ENCODE results near the gene ZSWIM3. TPM values are rescaled to one million over a fixed set of nuclear protein-coding genes. Genes with fewer than 3 reads are reported as not detected.

Gene ZSWIM3
- total and polyA plus RNA-seq, 4 donors: 1.5 to 4.5 (median 2.1) TPM

DNA sequence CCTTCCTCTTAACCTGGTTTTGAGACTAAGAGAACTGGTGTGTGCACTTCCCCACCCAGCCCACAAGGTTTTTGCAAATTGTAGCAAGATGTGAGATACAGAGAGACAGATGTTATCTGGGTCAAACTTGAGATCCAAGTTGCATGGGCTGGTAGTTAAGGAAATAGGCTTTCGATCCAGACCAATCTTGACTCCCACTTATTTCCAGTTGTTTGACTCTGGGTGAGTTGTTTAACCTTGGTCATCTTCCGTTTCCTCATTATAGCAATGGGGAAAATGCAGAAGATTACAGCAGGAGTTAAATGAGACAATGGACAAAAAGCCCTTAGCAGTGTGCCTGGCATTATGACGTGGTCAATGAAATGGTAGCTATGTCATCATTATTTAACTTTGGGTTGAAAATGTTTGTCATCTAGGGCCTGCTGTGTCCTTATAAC is 22.1 kb upstream of the ZSWIM3 start:
- Histone ChIP-seq H3K4me3 (ENCODE audit: low read length in 2 of 2) (peak overlapping the region in 1 of 2 donors; percentile 62), H3K4me1 (ENCODE audit: control insufficient read depth in 1 of 2, insufficient read depth in 2 of 2, low read length in 2 of 2) (peaks cover 0 to 1% of the 10 kb centered on the region in 2 donors), H3K27me3 (ENCODE audit: control insufficient read depth in 1 of 2, insufficient read depth in 2 of 2, low read length in 1 of 2) (no peaks in the 10 kb centered on the region), H3K27ac (ENCODE audit: low read depth in 1 of 2, low read length in 2 of 2) (peak overlapping the region in 1 of 2 donors; percentile 49), H3K36me3 (ENCODE audit: control insufficient read depth in 1 of 2, insufficient read depth in 2 of 2, low read length in 1 of 2) (no peaks in the 10 kb centered on the region), H3K9me3 (ENCODE audit: control insufficient read depth, low read length) (no peaks in the 10 kb centered on the region)
- DNase-seq (no peak), ATAC-seq (ENCODE audit: low FRiP score) (no peak)
- intact Hi-C loops (cut with DNase I): loop anchor here (2.0 to 10.0 kb wide), 5 partner anchors 19 to 1651 kb away; partner anchors contain the start of genes ACOT8 (in 1 of the 2), JPH2 (in 1 of the 2), SPATA25 (in 1 of the 2) and ZSWIM1 (in 1 of the 2)
- 18 to 23% methylated on average over 3 of the region's 3 CpGs for WGBS, 2 donors

DNA sequence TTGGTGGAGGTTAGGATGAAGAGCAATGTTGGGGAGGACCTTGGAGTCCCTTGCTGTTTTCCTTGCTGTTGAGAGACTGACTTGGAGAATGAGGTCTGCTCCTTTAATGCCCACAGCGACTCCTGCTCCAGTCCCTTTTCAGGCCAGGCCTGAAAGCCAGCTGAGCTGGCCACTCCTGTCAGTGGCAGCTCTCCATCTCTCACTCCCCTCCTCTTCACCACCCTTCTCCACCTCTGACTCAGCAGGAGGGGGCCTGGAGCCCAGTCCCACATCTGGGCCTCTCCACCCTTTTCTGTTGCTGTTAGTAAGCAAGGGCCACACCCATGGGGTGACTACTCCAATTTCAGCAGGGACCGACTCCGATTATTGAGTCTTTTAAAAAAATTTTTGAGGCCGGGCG is 21.6 kb upstream of the ZSWIM3 start:
- H3K27me3 ChIP-seq (ENCODE audit: control insufficient read depth in 1 of 2, insufficient read depth in 2 of 2, low read length in 1 of 2): no peaks in the 10 kb centered on the region
- peak overlapping the region in 1 of 2 donors; percentile 49 for H3K27ac ChIP-seq (ENCODE audit: low read depth in 1 of 2, low read length in 2 of 2)
- 35 to 38% methylated on average over 5 of the region's 5 CpGs for WGBS, 2 donors
- DNase-seq (peak; percentile 77 to 86), ATAC-seq (ENCODE audit: low FRiP score) (no peak)
- intact Hi-C loops (cut with DNase I): loop anchor here (2.0 to 10.0 kb wide), 5 partner anchors 19 to 1651 kb away; partner anchors contain the start of genes ACOT8 (in 1 of the 2), JPH2 (in 1 of the 2), SPATA25 (in 1 of the 2) and ZSWIM1 (in 1 of the 2)
- H3K4me1 ChIP-seq (ENCODE audit: control insufficient read depth in 1 of 2, insufficient read depth in 2 of 2, low read length in 2 of 2): peaks cover 0 to 1% of the 10 kb centered on the region in 2 donors
- H3K36me3 ChIP-seq (ENCODE audit: control insufficient read depth in 1 of 2, insufficient read depth in 2 of 2, low read length in 1 of 2): no peaks in the 10 kb centered on the region
- peak overlapping the region in 1 of 2 donors; percentile 62 for H3K4me3 ChIP-seq (ENCODE audit: low read length in 2 of 2)
- no peaks in the 10 kb centered on the region for H3K9me3 ChIP-seq (ENCODE audit: control insufficient read depth, low read length)

DNA sequence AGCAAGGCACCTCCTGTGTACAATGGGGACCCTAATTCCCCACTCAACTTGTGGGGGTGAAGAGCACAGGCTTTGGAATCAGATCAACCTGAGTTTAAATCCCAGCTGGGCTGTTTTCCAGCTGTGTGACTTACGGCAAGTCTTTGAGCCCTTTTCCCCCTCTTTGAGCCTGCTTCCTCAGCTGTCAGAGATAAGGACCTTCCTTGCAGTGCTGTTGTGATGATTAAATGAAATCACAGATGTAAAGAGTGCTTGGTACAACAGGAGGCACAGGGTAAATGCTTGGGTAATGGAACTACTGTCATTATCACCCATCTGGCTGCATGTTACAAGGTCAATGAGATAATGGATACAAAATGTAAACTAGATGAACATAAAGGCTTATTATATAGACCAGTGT is 20.6 kb upstream of the ZSWIM3 start:
- H3K9me3 ChIP-seq (ENCODE audit: control insufficient read depth, low read length): no peaks in the 10 kb centered on the region
- peaks cover 0 to 2% of the 10 kb centered on the region in 2 donors for H3K36me3 ChIP-seq (ENCODE audit: control insufficient read depth in 1 of 2, insufficient read depth in 2 of 2, low read length in 1 of 2)
- ATAC-seq (ENCODE audit: low FRiP score) (no peak), DNase-seq (no peak)
- 0 to 5% methylated on average over 1 of the region's 1 CpG for WGBS, 2 donors
- peak overlapping the region in 1 of 2 donors; percentile 11 for H3K27ac ChIP-seq (ENCODE audit: low read depth in 1 of 2, low read length in 2 of 2)
- intact Hi-C loops (cut with DNase I): loop anchor here (5.0 to 10.0 kb wide), 3 partner anchors 35 to 1652 kb away; partner anchors contain the start of genes JPH2 (in 1 of the 2), SPATA25 (in 1 of the 2) and ZSWIM1 (in 1 of the 2)
- no peak overlapping the region for H3K4me3 ChIP-seq (ENCODE audit: low read length in 2 of 2)
- no peaks in the 10 kb centered on the region for H3K27me3 ChIP-seq (ENCODE audit: control insufficient read depth in 1 of 2, insufficient read depth in 2 of 2, low read length in 1 of 2)
- peaks cover 0 to 1% of the 10 kb centered on the region in 2 donors for H3K4me1 ChIP-seq (ENCODE audit: control insufficient read depth in 1 of 2, insufficient read depth in 2 of 2, low read length in 2 of 2)

DNA sequence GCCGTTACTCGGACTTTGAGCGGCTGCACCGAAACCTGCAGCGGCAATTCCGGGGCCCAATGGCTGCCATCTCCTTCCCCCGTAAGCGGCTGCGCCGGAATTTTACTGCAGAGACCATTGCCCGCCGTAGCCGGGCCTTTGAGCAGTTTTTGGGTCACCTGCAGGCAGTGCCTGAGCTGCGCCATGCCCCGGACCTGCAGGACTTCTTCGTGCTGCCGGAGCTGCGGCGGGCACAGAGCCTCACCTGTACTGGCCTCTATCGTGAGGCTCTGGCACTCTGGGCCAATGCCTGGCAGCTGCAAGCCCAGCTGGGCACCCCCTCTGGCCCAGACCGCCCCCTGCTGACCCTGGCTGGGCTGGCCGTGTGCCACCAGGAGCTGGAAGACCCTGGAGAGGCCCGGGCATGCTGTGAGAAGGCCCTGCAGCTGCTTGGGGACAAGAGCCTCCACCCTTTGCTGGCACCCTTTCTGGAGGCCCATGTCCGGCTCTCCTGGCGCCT is 16.7 kb upstream of the ZSWIM3 start:
- ATAC-seq (ENCODE audit: low FRiP score): no peak

DNA sequence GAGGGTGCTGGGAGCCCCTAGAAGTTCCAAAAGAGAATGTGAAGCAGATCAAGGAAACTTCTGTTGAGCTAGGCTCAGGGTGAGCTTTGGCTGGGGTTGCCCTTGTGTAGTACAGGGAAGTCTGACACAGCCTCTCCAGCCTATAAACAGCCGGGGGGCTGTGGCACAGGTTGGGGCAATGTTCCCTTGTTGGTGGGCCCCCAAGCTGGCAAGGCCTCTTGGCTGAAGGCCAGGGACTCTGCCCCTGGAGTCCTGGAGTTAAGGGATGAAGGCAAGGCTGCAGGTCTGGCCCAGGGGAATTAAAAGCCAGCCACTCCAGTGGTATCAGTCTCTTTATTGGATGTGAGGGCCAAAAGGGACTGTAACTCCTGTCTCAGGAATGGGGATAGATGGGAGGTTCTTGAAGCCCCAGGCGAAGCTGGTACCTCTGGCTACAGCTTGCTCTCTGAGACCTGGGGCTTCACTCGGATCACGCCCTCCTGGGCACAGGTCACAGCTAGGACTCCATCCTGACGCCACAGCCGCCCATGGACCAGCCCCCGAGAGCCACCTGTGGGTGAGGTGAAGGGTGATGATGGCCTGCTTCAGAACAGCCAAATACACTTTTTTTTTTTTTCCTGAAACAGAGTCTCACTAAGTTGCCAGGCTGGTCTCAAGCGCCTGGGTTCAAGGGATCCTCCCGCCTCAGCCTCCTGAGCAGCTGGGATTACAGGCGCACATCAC is 15.8 kb upstream of the ZSWIM3 start:
- no peak overlapping the region for H3K27ac ChIP-seq (ENCODE audit: low read depth in 1 of 2, low read length in 2 of 2)
- no peaks in the 10 kb centered on the region for H3K4me1 ChIP-seq (ENCODE audit: control insufficient read depth in 1 of 2, insufficient read depth in 2 of 2, low read length in 2 of 2)

More for the DNA sequence above, 16.7 kb upstream of the ZSWIM3 start:
- H3K4me3 ChIP-seq (ENCODE audit: low read length in 2 of 2): no peak overlapping the region
- peaks cover 0 to 2% of the 10 kb centered on the region in 2 donors for H3K36me3 ChIP-seq (ENCODE audit: control insufficient read depth in 1 of 2, insufficient read depth in 2 of 2, low read length in 1 of 2)
- H3K27me3 ChIP-seq (ENCODE audit: control insufficient read depth in 1 of 2, insufficient read depth in 2 of 2, low read length in 1 of 2): no peaks in the 10 kb centered on the region
- H3K9me3 ChIP-seq (ENCODE audit: control insufficient read depth, low read length): no peaks in the 10 kb centered on the region
- no peak overlapping the region for H3K27ac ChIP-seq (ENCODE audit: low read depth in 1 of 2, low read length in 2 of 2)
- intact Hi-C loops (cut with DNase I): no loop called here
- no peaks in the 10 kb centered on the region for H3K4me1 ChIP-seq (ENCODE audit: control insufficient read depth in 1 of 2, insufficient read depth in 2 of 2, low read length in 2 of 2)
- WGBS, 2 donors: 77% methylated on average over 25 of the region's 25 CpGs
- no peak for DNase-seq

DNA sequence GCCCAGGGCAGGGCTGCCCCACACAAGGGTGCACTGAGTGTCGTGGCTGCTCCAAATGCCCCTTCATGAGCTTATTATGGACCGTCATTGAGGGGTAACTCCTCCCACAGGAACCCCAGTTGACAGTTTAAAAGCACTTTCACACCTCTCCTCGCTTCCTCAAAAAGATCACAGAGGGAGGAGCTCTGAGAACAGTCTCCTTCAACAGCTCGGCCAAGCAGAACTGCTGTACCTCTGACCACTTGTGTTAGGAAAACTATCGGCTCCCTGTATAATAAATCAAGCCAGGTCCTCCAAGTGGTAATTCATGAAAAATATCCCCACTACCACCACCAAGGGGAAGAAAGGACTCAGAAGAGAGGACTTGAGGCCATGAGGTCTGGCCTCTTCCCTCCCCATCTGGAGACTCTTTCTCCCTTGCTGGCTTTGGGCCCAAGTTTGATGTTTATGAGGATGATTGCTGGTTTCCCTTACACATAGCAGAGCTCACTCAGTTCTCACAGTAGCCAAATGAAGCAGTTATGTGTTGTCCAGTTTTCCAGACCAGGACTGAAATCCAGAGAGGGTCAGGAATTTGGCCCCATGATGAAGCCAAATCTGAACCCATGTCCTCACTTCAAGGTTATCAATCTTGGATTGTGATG is 15.1 kb upstream of the ZSWIM3 start:
- DNase-seq (no peak), ATAC-seq (ENCODE audit: low FRiP score) (peak; percentile 19)
- WGBS, 2 donors: 45 to 49% methylated on average over 5 of the region's 5 CpGs
- H3K27ac ChIP-seq (ENCODE audit: low read depth in 1 of 2, low read length in 2 of 2): peak overlapping the region in 1 of 2 donors; percentile 12
- no peaks in the 10 kb centered on the region for H3K9me3 ChIP-seq (ENCODE audit: control insufficient read depth, low read length)
- no peaks in the 10 kb centered on the region for H3K4me1 ChIP-seq (ENCODE audit: control insufficient read depth in 1 of 2, insufficient read depth in 2 of 2, low read length in 2 of 2)
- no peak overlapping the region for H3K4me3 ChIP-seq (ENCODE audit: low read length in 2 of 2)
- H3K27me3 ChIP-seq (ENCODE audit: control insufficient read depth in 1 of 2, insufficient read depth in 2 of 2, low read length in 1 of 2): no peaks in the 10 kb centered on the region
- peaks cover 0 to 3% of the 10 kb centered on the region in 2 donors for H3K36me3 ChIP-seq (ENCODE audit: control insufficient read depth in 1 of 2, insufficient read depth in 2 of 2, low read length in 1 of 2)
- intact Hi-C loops (cut with DNase I): no loop called here

More for the DNA sequence above, 15.8 kb upstream of the ZSWIM3 start:
- Histone ChIP-seq H3K9me3 (ENCODE audit: control insufficient read depth, low read length) (no peaks in the 10 kb centered on the region), H3K4me3 (ENCODE audit: low read length in 2 of 2) (no peak overlapping the region), H3K36me3 (ENCODE audit: control insufficient read depth in 1 of 2, insufficient read depth in 2 of 2, low read length in 1 of 2) (peaks cover 0 to 2% of the 10 kb centered on the region in 2 donors), H3K27me3 (ENCODE audit: control insufficient read depth in 1 of 2, insufficient read depth in 2 of 2, low read length in 1 of 2) (no peaks in the 10 kb centered on the region)
- WGBS, 2 donors: 81 to 82% methylated on average over 10 of the region's 10 CpGs
- ATAC-seq (ENCODE audit: low FRiP score) (no peak), DNase-seq (no peak)
- intact Hi-C loops (cut with DNase I): no loop called here

DNA sequence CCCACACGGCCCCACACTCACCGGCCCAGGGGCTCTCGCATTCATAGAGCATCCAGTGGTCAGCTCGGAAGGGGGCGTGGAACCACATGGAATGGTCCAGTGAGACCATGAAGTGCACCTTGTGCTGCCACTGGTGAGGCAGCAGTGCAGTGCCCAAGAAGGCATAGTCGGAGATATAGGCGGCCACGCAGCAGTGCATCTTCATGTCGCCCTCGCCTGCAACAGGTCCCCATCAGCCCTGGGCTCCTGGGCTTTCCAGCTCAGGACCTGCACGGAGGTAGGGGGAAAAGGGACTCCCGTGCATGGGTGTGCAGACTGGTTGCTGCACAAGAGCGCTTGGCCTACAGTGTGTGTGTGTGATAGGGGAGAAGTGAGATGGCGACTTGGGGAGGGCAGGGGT is 13.9 kb upstream of the ZSWIM3 start:
- intact Hi-C loops (cut with DNase I): no loop called here

DNA sequence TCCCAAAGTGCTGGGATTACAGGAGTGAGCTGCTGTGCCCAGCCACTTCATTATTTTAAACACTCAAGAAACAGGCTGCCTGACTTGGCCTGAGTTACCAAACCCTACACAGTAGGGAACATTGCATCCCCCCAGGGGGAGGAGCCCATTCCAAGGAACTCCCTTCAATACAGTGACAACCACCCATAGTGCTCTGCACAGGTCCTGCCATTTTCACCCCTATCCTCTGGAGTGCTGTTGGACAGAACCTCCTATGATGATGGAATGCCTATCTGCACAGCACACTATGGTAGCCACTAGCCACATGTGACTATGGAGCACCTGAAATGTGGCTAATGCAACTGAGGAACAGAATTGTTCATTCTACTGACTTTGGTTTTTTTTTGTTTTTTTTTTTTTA is 12.0 kb upstream of the ZSWIM3 start:
- Histone ChIP-seq H3K4me3 (ENCODE audit: low read length in 2 of 2) (no peak overlapping the region), H3K36me3 (ENCODE audit: control insufficient read depth in 1 of 2, insufficient read depth in 2 of 2, low read length in 1 of 2) (peaks cover 0 to 3% of the 10 kb centered on the region in 2 donors), H3K27ac (ENCODE audit: low read depth in 1 of 2, low read length in 2 of 2) (no peak overlapping the region), H3K9me3 (ENCODE audit: control insufficient read depth, low read length) (no peaks in the 10 kb centered on the region), H3K4me1 (ENCODE audit: control insufficient read depth in 1 of 2, insufficient read depth in 2 of 2, low read length in 2 of 2) (no peaks in the 10 kb centered on the region), H3K27me3 (ENCODE audit: control insufficient read depth in 1 of 2, insufficient read depth in 2 of 2, low read length in 1 of 2) (no peaks in the 10 kb centered on the region)
- DNase-seq (no peak), ATAC-seq (ENCODE audit: low FRiP score) (no peak)
- intact Hi-C loops (cut with DNase I): no loop called here

More for the DNA sequence above, 13.9 kb upstream of the ZSWIM3 start:
- 76 to 84% methylated on average over 14 of the region's 14 CpGs for WGBS, 2 donors
- Histone ChIP-seq H3K27me3 (ENCODE audit: control insufficient read depth in 1 of 2, insufficient read depth in 2 of 2, low read length in 1 of 2) (no peaks in the 10 kb centered on the region), H3K36me3 (ENCODE audit: control insufficient read depth in 1 of 2, insufficient read depth in 2 of 2, low read length in 1 of 2) (peaks cover 0 to 3% of the 10 kb centered on the region in 2 donors), H3K27ac (ENCODE audit: low read depth in 1 of 2, low read length in 2 of 2) (no peak overlapping the region), H3K9me3 (ENCODE audit: control insufficient read depth, low read length) (no peaks in the 10 kb centered on the region), H3K4me3 (ENCODE audit: low read length in 2 of 2) (no peak overlapping the region), H3K4me1 (ENCODE audit: control insufficient read depth in 1 of 2, insufficient read depth in 2 of 2, low read length in 2 of 2) (no peaks in the 10 kb centered on the region)
- DNase-seq (no peak), ATAC-seq (ENCODE audit: low FRiP score) (no peak)
